ENCODE measurements around the gene SEL1L3. TPM values are rescaled to one million over a fixed set of nuclear protein-coding genes. Genes with fewer than 3 reads are reported as not detected.
A peak's percentile ranks its signal among the peaks of the same experiment; 100 is the strongest.

Gene SEL1L3
- total RNA-seq, 1 experiment from 2014 or later: 48.3 TPM

GRCh38 chr4:25863347-25863784 lies 578 bp upstream of the SEL1L3 start:
- peak; percentile 71 for TF ChIP-seq CTCF (conservative IDR thresholded peaks at IDR 0.05)
- H3K27me3 ChIP-seq (ENCODE audit: insufficient read depth, low read length): no peaks in the 10 kb centered on the region
- Mint-ChIP-seq H3K9me3 (peaks cover 0 to 3% of the 10 kb centered on the region in 2 experiments; a peak in 2 of 5 replicates), H3K4me3 (peak overlapping the region; percentile 76 to 85), H3K36me3 (ENCODE audit: insufficient read depth in 1 of 3, low read depth in 3 of 3) (peaks cover 0 to 8% (median 2%) of the 10 kb centered on the region in 3 experiments; a peak in 4 of 7 replicates), H3K27ac (peak overlapping the region; percentile 18 to 62 (median 59); a peak in 2 of 7 replicates), H3K27me3 (ENCODE audit: low read depth) (peaks cover 15% of the 10 kb centered on the region), H3K4me1 (peaks cover 35 to 38% of the 10 kb centered on the region in 2 experiments)
- H3K9ac ChIP-seq (ENCODE audit: extremely low read depth, insufficient read length, low read length): peak overlapping the region; percentile 49
- H2BK12ac ChIP-seq (ENCODE audit: insufficient read length, low read depth, low read length): no peak overlapping the region
- peaks cover 2% of the 10 kb centered on the region for H4K20me1 ChIP-seq (ENCODE audit: control insufficient read depth, insufficient read depth, insufficient read length)
- H4K5ac ChIP-seq (ENCODE audit: insufficient read length, low read depth, low read length): no peak overlapping the region
- peak overlapping the region; percentile 51 for H3K4me2 ChIP-seq (ENCODE audit: insufficient read depth, insufficient read length, low read length)
- H4K8ac ChIP-seq (replicated peaks; ENCODE audit: insufficient read length, low read depth, low read length): no peak overlapping the region
- H3K79me1 ChIP-seq (ENCODE audit: insufficient read depth, low read depth, low read length, poor library complexity, severe bottlenecking): no peaks in the 10 kb centered on the region
- no peak overlapping the region for H2BK5ac ChIP-seq (ENCODE audit: insufficient read length, low read length)
- peak; percentile 71 for DNase-seq
- H2BK20ac ChIP-seq (ENCODE audit: low read depth, low read length, poor library complexity, severe bottlenecking): no peak overlapping the region
- H2AK5ac ChIP-seq (ENCODE audit: insufficient read length, low read length): no peak overlapping the region
- no peak overlapping the region for H3K27ac ChIP-seq (ENCODE audit: insufficient read length, low read depth, low read length)
- peaks cover 11% of the 10 kb centered on the region; the same call in 1 of the 2 replicates for H3K4me1 ChIP-seq (ENCODE audit: insufficient read depth, low read length)
- H3K79me2 ChIP-seq (ENCODE audit: insufficient read depth, low read length): peaks cover 1% of the 10 kb centered on the region; the same call in 1 of the 2 replicates
- H3K18ac ChIP-seq (ENCODE audit: insufficient read length, low read depth, low read length): peak overlapping the region; percentile 90
- H4K91ac ChIP-seq (ENCODE audit: insufficient read length, low read depth, low read length): no peak overlapping the region
- H3K23ac ChIP-seq (ENCODE audit: insufficient read length, low read depth, low read length): no peak overlapping the region
- H2BK120ac ChIP-seq (ENCODE audit: low read depth, low read length, poor library complexity, severe bottlenecking): no peak overlapping the region
- no CpG with 5 or more reads among the region's 26 CpGs for WGBS (ENCODE audit: extremely low coverage, insufficient read length, low lambda C conversion rate)
- no peak overlapping the region for H3K56ac ChIP-seq (ENCODE audit: insufficient read length, low read depth, low read length)
- H3K9me3 ChIP-seq (ENCODE audit: control insufficient read depth, low read depth, low read length): no peaks in the 10 kb centered on the region
- peaks cover 9% of the 10 kb centered on the region for H3K23me2 ChIP-seq (ENCODE audit: insufficient read length, low read depth, low read length, poor library complexity, severe bottlenecking)
- H3K4ac ChIP-seq (ENCODE audit: low read depth, low read length): no peak overlapping the region
- no peak overlapping the region for H2BK15ac ChIP-seq (ENCODE audit: low read depth, low read length)
- H3K14ac ChIP-seq (ENCODE audit: insufficient read depth, low read length): no peak overlapping the region
- no peak overlapping the region for H2AFZ ChIP-seq (ENCODE audit: low read length)
- H3T11ph ChIP-seq (ENCODE audit: low read length): no peak overlapping the region

Data from H9 (cell line).